Ascending aorta (tissue), 2 donors: ENCODE results near the gene CRTAC1. TPM values are rescaled to one million over a fixed set of nuclear protein-coding genes. Genes with fewer than 3 reads are reported as not detected.

Experiments
- DNase-seq, 2 donors: peaks; one replicate each; pipeline ENCODE4 v3.0.0-alpha.2; 2019; ENCODE audit warnings: low spot score in 2 of 2
- H3K27ac ChIP-seq, 2 donors: fragments of 200-600 bp; sonication (generic); one replicate each; pipeline ENCODE4 v1.5.1; 2016 to 2017; ENCODE audit warnings: mild to moderate bottlenecking in 1 of 2
- H3K27me3 ChIP-seq: fragments of 200-600 bp; sonication (generic); one replicate; pipeline ENCODE4 v1.5.1; 2017
- H3K36me3 ChIP-seq, 2 donors: fragments of 200-600 bp; sonication (generic); one replicate each; pipeline ENCODE4 v1.5.1; 2016
- H3K4me1 ChIP-seq, 2 donors: fragments of 200-600 bp; sonication (generic); one replicate each; pipeline ENCODE4 v1.5.1; 2016 to 2017; ENCODE audit warnings: mild to moderate bottlenecking in 1 of 2
- H3K4me3 ChIP-seq, 2 donors: fragments of 200-600 bp; sonication (generic); one replicate each; pipeline ENCODE4 v1.5.1; 2016 to 2017; ENCODE audit warnings: mild to moderate bottlenecking in 1 of 2
- H3K9me3 ChIP-seq, 2 donors: fragments of 200-600 bp; sonication (generic); one replicate each; pipeline ENCODE4 v1.5.1; 2016
- CTCF ChIP-seq, 3 experiments: fragments of 200-600 bp in 2 of 3; fragments of 450-650 bp in 1 of 3; sonication (generic) in 2 of 3; IDR thresholded peaks; one replicate each; pipeline ENCODE4 v1.5.1; 2016 to 2019; ENCODE audit warnings: antibody characterized with exemption in 3 of 3, mild to moderate bottlenecking in 1 of 3, moderate library complexity in 1 of 3
- intact Hi-C: fragments of 100-400 bp; cut with DNase I; formaldehyde crosslinking; loops from one replicate; pipeline ENCODE4 v1.15.1; 2023
- total RNA-seq: library from RNA; depleted of rRNA; stranded (reverse); fragments of >200 nt; gene quantifications from one replicate; pipeline ENCODE4 v1.1.0, GENCODE V29; 2016

Gene CRTAC1
- total RNA-seq, 1 donor from 2014 or later: 25.2 TPM

- TF ChIP-seq CTCF (IDR thresholded peaks at IDR 0.05): no peak
- H3K36me3 ChIP-seq: no peaks in the 10 kb centered on the region
- H3K4me3 ChIP-seq: no peak overlapping the region
- H3K27me3 ChIP-seq: no peaks in the 10 kb centered on the region
- DNase-seq: no peak
- intact Hi-C loops: no loop called here
- no peaks in the 10 kb centered on the region for H3K9me3 ChIP-seq
- no peak overlapping the region for H3K27ac ChIP-seq
- H3K4me1 ChIP-seq: no peaks in the 10 kb centered on the region
Observed at GRCh38 chr10:98006266-98006665, 24.2 kb downstream of the CRTAC1 start.

- no peak for TF ChIP-seq CTCF (IDR thresholded peaks at IDR 0.05)
- intact Hi-C loops: no loop called here
- Histone ChIP-seq H3K9me3 (peaks cover 0 to 9% of the 10 kb centered on the region in 2 donors), H3K36me3 (no peaks in the 10 kb centered on the region), H3K27ac (no peak overlapping the region), H3K4me3 (no peak overlapping the region), H3K4me1 (no peaks in the 10 kb centered on the region), H3K27me3 (no peaks in the 10 kb centered on the region)
- DNase-seq: no peak
Observed at GRCh38 chr10:98001736-98002135, 28.7 kb downstream of the CRTAC1 start.

- DNase-seq: no peak
- H3K27ac ChIP-seq: no peak overlapping the region
- no peaks in the 10 kb centered on the region for H3K4me1 ChIP-seq
- peaks cover 0 to 9% of the 10 kb centered on the region in 2 donors for H3K9me3 ChIP-seq
- no peak for TF ChIP-seq CTCF (IDR thresholded peaks at IDR 0.05)
- no peaks in the 10 kb centered on the region for H3K27me3 ChIP-seq
- intact Hi-C loops: no loop called here
- no peak overlapping the region for H3K4me3 ChIP-seq
- no peaks in the 10 kb centered on the region for H3K36me3 ChIP-seq
Observed at GRCh38 chr10:98000346-98000745, 30.1 kb downstream of the CRTAC1 start.

GRCh38 chr10:97999923-98000248 lies 30.5 kb downstream of the CRTAC1 start:
- Histone ChIP-seq H3K4me3 (no peak overlapping the region), H3K27me3 (no peaks in the 10 kb centered on the region), H3K27ac (no peak overlapping the region), H3K9me3 (peaks cover 0 to 9% of the 10 kb centered on the region in 2 donors), H3K4me1 (no peaks in the 10 kb centered on the region), H3K36me3 (no peaks in the 10 kb centered on the region)
- intact Hi-C loops: no loop called here
- no peak for TF ChIP-seq CTCF (IDR thresholded peaks at IDR 0.05)
- no peak for DNase-seq

- Histone ChIP-seq H3K27ac (no peak overlapping the region), H3K36me3 (no peaks in the 10 kb centered on the region), H3K27me3 (no peaks in the 10 kb centered on the region), H3K9me3 (peaks cover 0 to 9% of the 10 kb centered on the region in 2 donors), H3K4me3 (no peak overlapping the region), H3K4me1 (no peaks in the 10 kb centered on the region)
- TF ChIP-seq CTCF (IDR thresholded peaks at IDR 0.05): no peak
- DNase-seq: no peak
- intact Hi-C loops: no loop called here
Observed at GRCh38 chr10:97999066-97999922, 31.1 kb downstream of the CRTAC1 start.
